Measurements from ENCODE around the gene AKAP8.

The AKAP8 gene

DNA sequence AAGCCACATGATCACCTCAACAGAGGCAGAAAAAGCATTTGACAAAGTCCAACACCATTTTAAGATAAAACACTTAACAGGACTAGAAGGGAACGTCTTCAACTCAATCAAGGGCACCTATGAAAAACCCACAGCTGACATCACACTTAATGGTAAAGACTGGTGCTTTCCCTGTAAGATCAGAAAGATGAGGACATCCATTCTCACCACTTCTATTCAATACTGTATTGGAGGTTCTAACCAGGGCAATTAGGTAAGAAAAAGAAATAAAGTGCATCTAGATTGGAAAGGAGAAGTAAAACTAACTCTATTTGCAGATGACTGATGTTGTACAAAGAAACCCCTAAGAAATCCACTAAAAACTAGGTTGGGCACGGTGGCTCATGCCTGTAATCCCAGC lies 11.2 kb upstream of the AKAP8 start:
- TF ChIP-seq, protein P1, sequence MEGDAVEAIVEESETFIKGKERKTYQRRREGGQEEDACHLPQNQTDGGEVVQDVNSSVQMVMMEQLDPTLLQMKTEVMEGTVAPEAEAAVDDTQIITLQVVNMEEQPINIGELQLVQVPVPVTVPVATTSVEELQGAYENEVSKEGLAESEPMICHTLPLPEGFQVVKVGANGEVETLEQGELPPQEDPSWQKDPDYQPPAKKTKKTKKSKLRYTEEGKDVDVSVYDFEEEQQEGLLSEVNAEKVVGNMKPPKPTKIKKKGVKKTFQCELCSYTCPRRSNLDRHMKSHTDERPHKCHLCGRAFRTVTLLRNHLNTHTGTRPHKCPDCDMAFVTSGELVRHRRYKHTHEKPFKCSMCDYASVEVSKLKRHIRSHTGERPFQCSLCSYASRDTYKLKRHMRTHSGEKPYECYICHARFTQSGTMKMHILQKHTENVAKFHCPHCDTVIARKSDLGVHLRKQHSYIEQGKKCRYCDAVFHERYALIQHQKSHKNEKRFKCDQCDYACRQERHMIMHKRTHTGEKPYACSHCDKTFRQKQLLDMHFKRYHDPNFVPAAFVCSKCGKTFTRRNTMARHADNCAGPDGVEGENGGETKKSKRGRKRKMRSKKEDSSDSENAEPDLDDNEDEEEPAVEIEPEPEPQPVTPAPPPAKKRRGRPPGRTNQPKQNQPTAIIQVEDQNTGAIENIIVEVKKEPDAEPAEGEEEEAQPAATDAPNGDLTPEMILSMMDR (IDR thresholded peaks at IDR 0.05; ENCODE audit: insufficient read depth, low read length, poor library complexity, severe bottlenecking), result no peak
- H3K4me3 ChIP-seq (replicated peaks; ENCODE audit: low read depth, low read length), result no peak overlapping the region
- no peaks in the 10 kb centered on the region for H3K27me3 ChIP-seq (replicated peaks; ENCODE audit: control insufficient read depth, insufficient read depth, low read length)
- H3K36me3 ChIP-seq (ENCODE audit: control insufficient read depth, insufficient read depth, low read length), result peaks cover 4% of the 10 kb centered on the region
- DNase-seq (ENCODE audit: extremely low read depth, insufficient read length), result no peak

DNA sequence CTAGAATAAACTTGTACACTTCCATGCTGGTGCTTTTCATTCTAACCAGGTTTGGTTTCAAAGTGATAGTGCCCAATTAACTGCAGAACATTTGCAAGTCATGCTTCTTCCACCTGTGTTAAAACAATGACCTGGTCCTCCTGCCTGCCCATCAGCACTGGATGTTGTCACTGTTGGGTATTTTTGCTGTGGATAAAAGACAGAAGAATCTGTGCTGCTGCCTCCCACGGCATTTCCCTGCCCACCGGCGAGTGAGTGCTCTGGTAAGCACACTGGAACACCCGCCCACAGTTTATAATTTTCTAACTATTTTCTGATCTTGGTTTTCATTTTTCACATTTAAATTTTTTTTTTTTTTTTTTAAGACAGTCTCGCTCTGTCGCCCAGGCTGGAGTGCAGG lies 2.3 kb upstream of the AKAP8 start:
- H3K27me3 ChIP-seq (replicated peaks; ENCODE audit: control insufficient read depth, insufficient read depth, low read length), result no peaks in the 10 kb centered on the region
- H3K4me3 ChIP-seq (replicated peaks; ENCODE audit: low read depth, low read length), result no peak overlapping the region
- TF ChIP-seq, protein P1 (IDR thresholded peaks at IDR 0.05; ENCODE audit: insufficient read depth, low read length, poor library complexity, severe bottlenecking), result no peak
- DNase-seq (ENCODE audit: extremely low read depth, insufficient read length), result no peak
- no peaks in the 10 kb centered on the region; the same call in 1 of the 2 replicates for H3K36me3 ChIP-seq (ENCODE audit: control insufficient read depth, insufficient read depth, low read length)

DNA sequence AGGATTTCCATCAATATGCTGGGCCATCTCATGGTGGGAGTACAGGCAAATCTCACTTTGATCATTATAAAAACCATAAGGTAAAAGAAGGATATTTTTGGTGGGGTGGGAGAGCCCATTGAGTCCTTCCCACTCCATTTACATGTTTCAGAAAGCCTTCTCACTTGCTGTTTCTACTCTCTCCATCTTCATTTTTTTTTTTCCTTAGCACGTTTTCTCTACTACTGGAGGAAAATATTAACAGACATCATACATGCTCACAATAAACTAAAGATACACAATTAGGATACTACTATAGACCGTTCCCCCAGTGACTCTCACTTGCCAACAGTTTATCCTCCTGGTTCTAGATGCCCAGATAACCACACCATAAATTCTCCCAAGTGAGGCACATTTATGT lies 1.8 kb upstream of the AKAP8 start:
- no peaks in the 10 kb centered on the region for H3K27me3 ChIP-seq (replicated peaks; ENCODE audit: control insufficient read depth, insufficient read depth, low read length)
- H3K4me3 ChIP-seq (replicated peaks; ENCODE audit: low read depth, low read length), result no peak overlapping the region
- TF ChIP-seq, protein P1 (IDR thresholded peaks at IDR 0.05; ENCODE audit: insufficient read depth, low read length, poor library complexity, severe bottlenecking), result no peak
- no peak for DNase-seq (ENCODE audit: extremely low read depth, insufficient read length)
- H3K36me3 ChIP-seq (ENCODE audit: control insufficient read depth, insufficient read depth, low read length), result no peaks in the 10 kb centered on the region; the same call in 1 of the 2 replicates

DNA sequence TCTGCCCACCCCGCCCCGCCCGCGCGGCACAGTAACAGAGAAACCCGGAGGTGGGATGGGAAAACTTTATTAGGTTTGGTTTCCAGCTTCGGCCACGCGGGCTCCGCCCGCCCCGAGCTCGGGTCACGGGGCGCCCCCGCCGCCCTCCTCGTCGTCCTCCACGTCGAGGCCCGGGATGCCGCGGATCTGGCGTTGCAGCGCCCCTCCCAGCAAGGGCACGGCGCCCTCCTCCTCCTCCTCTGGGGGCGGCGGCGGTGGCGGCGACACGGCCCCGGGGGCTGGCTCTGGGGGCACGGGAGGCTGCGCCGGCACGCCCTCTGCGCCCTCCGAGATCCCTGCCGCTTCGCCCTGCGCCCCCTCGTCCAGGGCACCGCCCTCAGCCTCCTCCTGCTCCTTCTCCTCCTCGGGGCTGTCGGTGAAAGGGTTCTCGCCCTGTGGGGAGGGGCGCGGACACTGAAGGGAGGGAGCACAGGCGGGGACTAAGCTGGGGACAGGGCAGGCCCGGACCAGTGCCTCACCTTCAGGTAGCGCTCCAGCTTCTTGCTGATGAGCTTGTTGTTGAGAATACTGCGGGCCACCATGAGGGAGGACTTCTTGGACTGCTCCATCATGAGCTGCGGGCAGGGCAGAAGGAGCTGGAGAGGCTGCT lies 536 bp upstream of the AKAP8 start:
- TF ChIP-seq, protein P1 (IDR thresholded peaks at IDR 0.05; ENCODE audit: insufficient read depth, low read length, poor library complexity, severe bottlenecking), result no peak
- Histone ChIP-seq H3K27me3 (replicated peaks; ENCODE audit: control insufficient read depth, insufficient read depth, low read length) (no peaks in the 10 kb centered on the region), H3K4me3 (replicated peaks; ENCODE audit: low read depth, low read length) (peak overlapping the region; percentile 71), H3K36me3 (ENCODE audit: control insufficient read depth, insufficient read depth, low read length) (peaks cover under 1% of the 10 kb centered on the region)
- no peak for DNase-seq (ENCODE audit: extremely low read depth, insufficient read length)

DNA sequence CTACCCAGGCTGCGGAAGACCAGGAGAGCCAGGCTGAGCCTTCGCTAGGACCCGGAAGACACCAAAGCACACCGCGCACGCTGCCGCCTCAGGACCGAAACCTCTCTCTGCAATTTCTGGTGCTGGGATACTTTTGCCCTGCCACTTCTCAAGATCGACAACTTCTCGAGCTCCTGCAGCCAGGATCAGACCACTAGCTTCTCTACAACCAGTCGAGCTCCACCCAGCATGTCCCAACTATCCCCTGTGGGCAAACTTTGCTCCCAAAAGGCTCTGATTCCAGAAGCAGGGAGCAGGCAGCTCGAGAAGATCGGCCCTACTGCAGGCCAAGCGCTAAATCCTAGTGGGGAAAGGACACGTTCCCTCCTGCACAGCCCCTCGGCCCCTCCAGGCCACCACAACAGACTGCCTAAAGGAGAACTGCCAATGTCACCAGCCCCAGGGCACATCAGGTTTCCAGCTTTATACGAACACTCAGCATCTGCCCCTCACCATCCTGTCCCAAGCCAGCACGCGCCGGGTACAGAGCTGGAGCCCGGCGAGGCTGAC lies 979 bp downstream of the AKAP8 start:
- TF ChIP-seq, protein P1 (IDR thresholded peaks at IDR 0.05; ENCODE audit: insufficient read depth, low read length, poor library complexity, severe bottlenecking), result no peak
- H3K27me3 ChIP-seq (replicated peaks; ENCODE audit: control insufficient read depth, insufficient read depth, low read length), result no peaks in the 10 kb centered on the region
- DNase-seq (ENCODE audit: extremely low read depth, insufficient read length), result peak; percentile 57
- H3K4me3 ChIP-seq (replicated peaks; ENCODE audit: low read depth, low read length), result peak overlapping the region; percentile 88
- peaks cover 12% of the 10 kb centered on the region for H3K36me3 ChIP-seq (ENCODE audit: control insufficient read depth, insufficient read depth, low read length)
